Erythroblast (primary cell): ENCODE data around the gene NXT1.

ENCODE experiments used
- GATA1 ChIP-seq: IDR thresholded peaks from 2 replicates; pipeline ENCODE4 v1.6.1; 2011; ENCODE audit warnings: low read depth, mild to moderate bottlenecking, control low read depth, low read length, moderate library complexity
- POLR2A ChIP-seq: IDR thresholded peaks from 2 replicates; pipeline ENCODE4 v1.6.1; 2011; ENCODE audit warnings: mild to moderate bottlenecking, low read length

DNA sequence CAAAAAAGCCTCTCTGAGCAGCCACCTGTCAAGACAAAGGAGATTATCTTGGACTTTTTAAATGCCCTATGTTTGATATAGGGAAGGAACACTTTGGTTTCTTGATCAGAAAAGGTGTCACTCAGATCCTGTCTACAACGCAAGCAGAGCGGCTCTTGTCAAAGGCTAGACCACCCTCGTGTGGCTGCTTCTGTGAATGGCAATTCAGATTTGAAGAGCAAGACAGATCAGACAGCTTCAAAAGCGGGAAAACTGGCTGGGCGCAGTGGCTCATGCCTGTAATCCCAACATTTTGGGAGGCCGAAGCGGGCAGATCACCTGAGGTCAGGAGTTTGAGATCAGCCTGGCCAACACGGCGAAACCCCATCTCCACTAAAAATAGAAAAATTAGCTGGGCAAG is 10.1 kb upstream of the NXT1 start:
- TF ChIP-seq POLR2A: no peak
- no peak for TF ChIP-seq GATA1
